Right atrium auricular region (tissue), 2 donors: ENCODE measurements around the gene ZBTB49. TPM values are rescaled to one million over a fixed set of nuclear protein-coding genes. Genes with fewer than 3 reads are reported as not detected.

Experiments
- DNase-seq: peaks from one replicate; pipeline ENCODE4 v3.0.0-alpha.2; 2019; ENCODE audit warnings: low spot score
- H3K27ac ChIP-seq, 2 donors: fragments of 200-600 bp; sonication (generic); 1 replicate in 1 of 2; 2 replicates in 1 of 2; pipeline ENCODE4 v1.5.1; 2016 to 2019
- H3K27me3 ChIP-seq, 2 donors: fragments of 200-600 bp; sonication (generic); one replicate each; pipeline versions ENCODE4 v1.5.1 to v1.6.0; 2017 to 2019
- H3K36me3 ChIP-seq: fragments of 200-600 bp; sonication (generic); one replicate; pipeline ENCODE4 v1.5.1; 2016
- H3K4me1 ChIP-seq, 2 donors: fragments of 200-600 bp; sonication (generic); one replicate each; pipeline versions ENCODE4 v1.5.1 to v1.6.0; 2017 to 2019
- H3K4me3 ChIP-seq, 2 donors: fragments of 200-600 bp; sonication (generic); 1 replicate in 1 of 2; 2 replicates in 1 of 2; pipeline ENCODE4 v1.5.1; 2017 to 2019; ENCODE audit warnings: mild to moderate bottlenecking in 1 of 2, moderate library complexity in 1 of 2
- H3K9me3 ChIP-seq, 2 donors: fragments of 200-600 bp; sonication (generic); one replicate each; pipeline ENCODE4 v1.5.1; 2019
- total RNA-seq, 2 donors: library from RNA; depleted of rRNA; stranded (reverse); fragments of >200 nt; gene quantifications; one replicate each; pipeline ENCODE4 v1.1.0, GENCODE V29; 2016
- TF ChIP-seq, protein P1 (sequence below), 2 donors: fragments of 200-600 bp; sonication (generic); IDR thresholded peaks; one replicate each; pipeline ENCODE4 v1.5.1; 2019; ENCODE audit warnings: antibody characterized with exemption in 2 of 2

Gene ZBTB49
- total RNA-seq, 2 donors from 2014 or later, result 4.7 to 12.9 TPM

DNA sequence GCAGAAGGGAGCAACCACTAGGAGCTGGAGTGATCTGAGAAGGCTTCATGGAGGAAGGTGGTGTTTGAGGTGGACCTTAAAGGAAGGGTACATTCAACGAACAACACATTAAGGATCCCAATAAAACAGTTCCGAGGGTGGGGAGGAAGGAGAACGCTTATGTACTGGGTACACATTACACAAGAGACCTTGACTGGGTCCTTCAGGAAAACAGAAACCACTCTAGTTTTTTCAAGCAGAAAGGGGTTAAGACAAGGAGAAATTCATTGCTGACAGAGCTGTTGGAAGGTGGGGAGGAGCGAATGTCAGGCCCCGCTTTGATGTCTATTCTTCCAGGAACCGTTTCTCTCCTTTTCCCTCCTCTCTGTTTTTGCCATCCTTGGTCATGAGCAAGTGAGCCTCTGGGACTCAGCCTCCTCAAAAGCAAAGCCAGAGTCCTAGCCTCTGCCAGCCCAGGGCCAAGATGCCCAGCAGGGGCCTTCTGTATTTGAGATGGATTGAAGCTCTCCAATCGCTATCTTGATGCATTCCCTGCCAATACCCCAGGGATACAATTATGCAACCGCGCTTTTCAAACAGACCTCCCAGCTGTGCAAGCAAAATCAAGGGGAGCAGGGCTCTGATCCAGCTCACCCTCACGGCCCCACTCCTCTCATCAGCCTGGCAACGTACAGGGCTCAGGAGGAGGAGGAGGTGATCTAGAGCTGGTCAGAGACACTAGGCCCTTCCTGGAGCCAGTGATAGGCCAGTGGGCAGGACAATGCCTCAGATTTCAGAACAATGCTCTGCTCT is 48.4 kb downstream of the ZBTB49 start:
- no peak for DNase-seq
- no peak overlapping the region for H3K27ac ChIP-seq
- H3K4me1 ChIP-seq, result peaks cover 0 to 13% of the 10 kb centered on the region in 2 donors
- H3K36me3 ChIP-seq, result no peaks in the 10 kb centered on the region
- no peak overlapping the region for H3K4me3 ChIP-seq
- H3K27me3 ChIP-seq, result no peaks in the 10 kb centered on the region
- TF ChIP-seq, protein P1, sequence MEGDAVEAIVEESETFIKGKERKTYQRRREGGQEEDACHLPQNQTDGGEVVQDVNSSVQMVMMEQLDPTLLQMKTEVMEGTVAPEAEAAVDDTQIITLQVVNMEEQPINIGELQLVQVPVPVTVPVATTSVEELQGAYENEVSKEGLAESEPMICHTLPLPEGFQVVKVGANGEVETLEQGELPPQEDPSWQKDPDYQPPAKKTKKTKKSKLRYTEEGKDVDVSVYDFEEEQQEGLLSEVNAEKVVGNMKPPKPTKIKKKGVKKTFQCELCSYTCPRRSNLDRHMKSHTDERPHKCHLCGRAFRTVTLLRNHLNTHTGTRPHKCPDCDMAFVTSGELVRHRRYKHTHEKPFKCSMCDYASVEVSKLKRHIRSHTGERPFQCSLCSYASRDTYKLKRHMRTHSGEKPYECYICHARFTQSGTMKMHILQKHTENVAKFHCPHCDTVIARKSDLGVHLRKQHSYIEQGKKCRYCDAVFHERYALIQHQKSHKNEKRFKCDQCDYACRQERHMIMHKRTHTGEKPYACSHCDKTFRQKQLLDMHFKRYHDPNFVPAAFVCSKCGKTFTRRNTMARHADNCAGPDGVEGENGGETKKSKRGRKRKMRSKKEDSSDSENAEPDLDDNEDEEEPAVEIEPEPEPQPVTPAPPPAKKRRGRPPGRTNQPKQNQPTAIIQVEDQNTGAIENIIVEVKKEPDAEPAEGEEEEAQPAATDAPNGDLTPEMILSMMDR (IDR thresholded peaks at IDR 0.05), result no peak
- no peaks in the 10 kb centered on the region for H3K9me3 ChIP-seq

DNA sequence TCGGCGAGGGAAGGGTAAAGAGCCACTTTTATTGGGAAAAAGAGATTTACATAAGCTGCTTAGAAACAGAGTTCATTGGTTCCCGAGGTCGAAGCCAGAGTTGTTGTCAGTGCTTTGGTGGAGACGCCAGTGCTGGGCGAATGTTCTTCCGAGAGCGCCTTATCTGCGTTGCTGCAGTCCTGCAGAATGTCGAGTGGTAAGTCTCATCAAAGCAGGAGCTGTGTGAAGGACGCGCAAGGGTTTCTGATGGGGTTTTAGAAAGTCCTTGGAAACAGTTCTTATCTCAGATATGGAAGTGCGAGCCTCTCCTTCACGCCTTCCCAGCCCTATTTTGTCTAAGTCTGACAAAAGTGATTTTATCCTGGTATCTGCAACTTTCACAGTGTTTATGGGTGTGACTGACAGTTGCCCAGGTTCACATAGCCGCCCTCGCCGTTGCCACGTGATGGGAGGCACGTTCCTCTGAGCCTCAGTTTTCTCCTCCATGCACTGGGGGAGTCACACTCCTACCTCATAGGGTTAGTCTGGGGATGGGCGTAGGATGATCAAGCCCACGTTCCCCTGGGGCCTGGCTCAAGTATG is 49.5 kb downstream of the ZBTB49 start:
- TF ChIP-seq, protein P1 (IDR thresholded peaks at IDR 0.05), result no peak
- Histone ChIP-seq H3K4me1 (peaks cover 0 to 13% of the 10 kb centered on the region in 2 donors), H3K27me3 (no peaks in the 10 kb centered on the region), H3K4me3 (no peak overlapping the region), H3K27ac (no peak overlapping the region), H3K9me3 (no peaks in the 10 kb centered on the region), H3K36me3 (no peaks in the 10 kb centered on the region)
- DNase-seq, result no peak

DNA sequence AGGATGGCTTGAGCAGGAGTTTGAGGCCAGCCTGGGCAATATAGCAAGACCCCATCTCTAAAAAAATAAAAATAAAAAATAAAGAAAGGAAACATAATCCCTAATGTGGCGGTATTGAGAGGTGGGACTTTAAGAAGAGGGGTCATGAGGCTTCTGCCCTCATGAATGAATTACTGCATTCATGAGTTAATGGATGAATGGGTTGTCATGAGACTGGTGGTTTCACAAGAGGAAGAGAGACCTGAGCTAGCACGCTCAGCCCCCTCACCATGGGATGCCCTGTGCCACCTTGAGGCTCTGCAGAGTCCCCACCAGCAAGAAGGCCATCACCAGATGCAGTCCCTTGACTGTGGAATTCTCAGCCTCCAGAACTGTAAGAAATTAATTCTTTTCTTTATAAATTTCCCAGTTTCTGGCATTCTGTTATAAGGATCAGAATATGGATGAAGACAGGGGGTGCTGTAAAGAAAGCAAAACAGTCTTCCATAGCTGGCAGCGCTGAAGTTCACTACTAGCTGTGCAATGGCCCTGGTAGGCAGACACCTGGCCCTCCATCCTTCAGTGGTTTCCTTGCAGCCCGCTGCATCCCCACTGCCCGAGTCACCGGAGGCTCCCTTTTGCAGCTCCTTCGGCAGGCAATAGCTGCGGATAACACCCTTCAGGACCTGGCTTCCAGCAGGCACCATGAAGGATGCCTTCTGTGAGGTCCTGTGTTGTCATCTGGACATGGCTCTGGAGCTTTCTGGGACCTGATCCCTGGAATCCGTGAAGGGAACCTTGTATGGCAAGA is 52.0 kb downstream of the ZBTB49 start:
- no peak overlapping the region for H3K4me3 ChIP-seq
- DNase-seq, result no peak

DNA sequence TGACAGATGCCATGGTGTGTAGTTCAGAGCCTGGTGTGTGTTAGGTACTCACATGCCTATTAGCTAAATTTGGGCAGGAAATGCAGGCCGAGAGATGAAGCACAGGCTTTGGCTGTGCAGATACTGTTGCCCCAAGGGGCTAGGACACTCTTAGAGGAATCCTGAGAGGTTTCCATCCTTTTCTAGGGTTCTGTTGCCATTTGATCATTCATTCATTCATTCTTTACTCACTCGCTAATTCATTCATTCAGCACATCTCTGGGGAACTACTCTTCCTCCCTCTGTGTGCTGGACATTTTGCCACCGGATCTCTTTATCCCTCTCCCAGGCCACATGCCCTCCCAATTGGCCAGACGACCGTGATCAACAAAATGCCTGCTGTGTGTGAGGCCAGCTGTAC is 53.0 kb downstream of the ZBTB49 start:
- TF ChIP-seq, protein P1 (IDR thresholded peaks at IDR 0.05), result no peak
- Histone ChIP-seq H3K27me3 (no peaks in the 10 kb centered on the region), H3K4me3 (no peak overlapping the region), H3K27ac (no peak overlapping the region), H3K9me3 (no peaks in the 10 kb centered on the region), H3K36me3 (no peaks in the 10 kb centered on the region), H3K4me1 (peaks cover 0 to 13% of the 10 kb centered on the region in 2 donors)
- no peak for DNase-seq

More for the DNA sequence above, 52.0 kb downstream of the ZBTB49 start:
- Histone ChIP-seq H3K4me1 (peaks cover 0 to 13% of the 10 kb centered on the region in 2 donors), H3K27me3 (no peaks in the 10 kb centered on the region), H3K36me3 (no peaks in the 10 kb centered on the region), H3K9me3 (no peaks in the 10 kb centered on the region), H3K27ac (no peak overlapping the region)
- TF ChIP-seq, protein P1 (IDR thresholded peaks at IDR 0.05), result no peak

DNA sequence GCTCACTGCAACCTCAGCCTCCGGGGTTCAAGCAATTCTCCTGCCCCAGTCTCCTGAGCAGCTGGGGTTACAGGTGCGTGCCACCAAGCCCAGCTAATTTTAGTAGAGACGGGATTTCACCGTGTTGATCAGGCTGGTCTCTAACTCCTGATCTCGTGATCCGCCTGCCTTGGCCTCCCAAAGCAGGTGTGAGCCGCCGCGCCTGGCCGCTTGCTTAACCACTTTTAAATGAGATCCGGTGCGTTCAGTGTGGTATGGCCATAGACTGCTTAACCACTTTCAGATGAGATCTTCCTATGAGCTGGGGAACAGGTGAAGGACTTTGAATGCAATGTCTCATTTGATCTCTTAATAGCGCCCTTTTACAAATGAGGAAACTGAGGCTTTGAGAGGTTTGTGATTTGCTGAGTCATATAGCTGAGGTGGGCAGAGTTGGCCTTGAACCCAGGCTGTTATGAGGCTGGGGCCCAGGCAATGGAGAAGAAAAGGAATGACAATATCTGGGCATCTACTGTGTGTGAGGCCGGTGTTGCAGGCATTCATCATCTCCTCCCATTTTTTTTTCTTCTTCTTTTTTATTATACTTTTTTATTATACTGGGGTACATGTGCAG is 55.0 kb downstream of the ZBTB49 start:
- H3K9me3 ChIP-seq, result no peaks in the 10 kb centered on the region

More for the DNA sequence above, 55.0 kb downstream of the ZBTB49 start:
- TF ChIP-seq, protein P1 (IDR thresholded peaks at IDR 0.05), result no peak
- H3K27ac ChIP-seq, result no peak overlapping the region
- H3K4me3 ChIP-seq, result no peak overlapping the region
- no peaks in the 10 kb centered on the region for H3K36me3 ChIP-seq
- peaks cover 0 to 3% of the 10 kb centered on the region in 2 donors for H3K4me1 ChIP-seq
- DNase-seq, result no peak
- no peaks in the 10 kb centered on the region for H3K27me3 ChIP-seq
